BLaER1 (cell line): ENCODE measurements around the gene CAPN3.
"Not testable (repeated sequence)": the region's sequence is repeated elsewhere in the genome, so short reads cannot be mapped to it uniquely, and the experiment has no call there.

Source experiments
- H3K27ac ChIP-seq: shearing (Covaris generic); formaldehyde crosslinking; 2 replicates; pipeline ENCODE4 v1.8.1; 2022
- H3K27me3 ChIP-seq: shearing (Covaris generic); formaldehyde crosslinking; 2 replicates; pipeline ENCODE4 v1.8.1; 2022
- H3K36me3 ChIP-seq: shearing (Covaris generic); formaldehyde crosslinking; 2 replicates; pipeline ENCODE4 v1.8.1; 2022
- H3K4me1 ChIP-seq: shearing (Covaris generic); formaldehyde crosslinking; 2 replicates; pipeline ENCODE4 v1.8.1; 2022
- H3K4me2 ChIP-seq: shearing (Covaris generic); formaldehyde crosslinking; 2 replicates; pipeline ENCODE4 v1.8.1; 2022
- H3K4me3 ChIP-seq: shearing (Covaris generic); formaldehyde crosslinking; 2 replicates; pipeline ENCODE4 v1.8.1; 2022
- H3K9ac ChIP-seq: shearing (Covaris generic); formaldehyde crosslinking; 2 replicates; pipeline ENCODE4 v1.8.1; 2022
- H3K9me3 ChIP-seq: shearing (Covaris generic); formaldehyde crosslinking; 2 replicates; pipeline ENCODE4 v1.8.1; 2022
- H4K20me1 ChIP-seq: shearing (Covaris generic); formaldehyde crosslinking; 2 replicates; pipeline ENCODE4 v1.8.1; 2022
- Cebpa-rat ChIP-seq: shearing (Covaris generic); IDR thresholded peaks from 2 replicates; pipeline ENCODE4 v1.8.1; 2022

The CAPN3 gene

DNA sequence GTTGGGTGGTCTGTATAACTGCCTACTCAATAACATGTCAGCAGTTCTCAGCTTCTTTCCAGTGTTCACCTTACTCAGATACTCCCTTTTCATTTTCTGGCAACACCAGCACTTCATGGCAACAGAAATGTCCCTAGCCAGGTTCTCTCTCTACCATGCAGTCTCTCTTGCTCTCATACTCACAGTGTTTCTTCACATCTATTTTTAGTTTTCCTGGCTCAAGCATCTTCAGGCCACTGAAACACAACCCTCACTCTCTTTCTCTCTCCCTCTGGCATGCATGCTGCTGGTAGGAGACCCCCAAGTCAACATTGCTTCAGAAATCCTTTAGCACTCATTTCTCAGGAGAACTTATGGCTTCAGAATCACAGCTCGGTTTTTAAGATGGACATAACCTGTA, at the start of gene CAPN3:
TSS of gene CAPN3 (plus strand) at position 253 of the 400 bp plus-strand sequence. CDS start 305 bp downstream, outside the sequence.
- Histone ChIP-seq H3K36me3 (peaks cover 17% of the 10 kb centered on the region; the same call in 1 of the 2 replicates), H3K4me1 (no peaks in the 10 kb centered on the region), H3K27me3 (no peaks in the 10 kb centered on the region), H3K27ac (no peak within 1 kb of the TSS), H3K4me3 (no peak within 1 kb of the TSS), H3K9me3 (no peaks in the 10 kb centered on the region), H3K9ac (no peak within 1 kb of the TSS), H3K4me2 (no peak within 1 kb of the TSS), H4K20me1 (no peaks in the 10 kb centered on the region)
- no peak for TF ChIP-seq Cebpa-rat

GRCh38 chr15:42313463-42313862, 45.8 kb upstream of the CAPN3 start:
- H3K27ac ChIP-seq = no peak overlapping the region
- no peaks in the 10 kb centered on the region for H3K27me3 ChIP-seq
- H3K4me3 ChIP-seq = no peak overlapping the region
- no peak for TF ChIP-seq Cebpa-rat
- no peaks in the 10 kb centered on the region for H3K4me1 ChIP-seq
- peaks cover 37% of the 10 kb centered on the region for H3K36me3 ChIP-seq
- H3K9me3 ChIP-seq = no peaks in the 10 kb centered on the region
- no peak overlapping the region for H3K4me2 ChIP-seq
- H3K9ac ChIP-seq = no peak overlapping the region
- H4K20me1 ChIP-seq = no peaks in the 10 kb centered on the region

DNA sequence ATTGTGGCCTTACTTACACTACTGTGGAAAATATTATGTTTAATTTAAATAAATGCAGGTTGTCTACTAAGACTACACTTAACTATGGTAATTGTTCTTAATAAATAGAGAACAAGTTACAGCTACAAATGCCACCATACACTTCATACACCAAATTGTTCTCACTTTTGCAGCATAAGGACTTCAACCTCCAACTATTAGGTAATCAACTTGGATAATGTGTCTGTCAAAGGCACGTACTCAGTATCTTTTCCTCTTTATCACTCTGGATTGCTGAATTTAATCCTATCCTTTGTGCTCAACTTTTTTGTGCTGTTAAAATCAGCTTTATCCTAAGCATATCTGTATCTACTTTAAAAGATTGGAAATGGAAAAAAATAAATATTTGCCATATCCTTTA, 44.5 kb upstream of the CAPN3 start:
- no peak overlapping the region for H3K9ac ChIP-seq
- no peaks in the 10 kb centered on the region for H3K27me3 ChIP-seq
- H3K4me2 ChIP-seq = no peak overlapping the region
- H3K4me3 ChIP-seq = no peak overlapping the region
- H3K36me3 ChIP-seq = peaks cover 23% of the 10 kb centered on the region
- H3K9me3 ChIP-seq = no peaks in the 10 kb centered on the region
- TF ChIP-seq Cebpa-rat = no peak
- no peaks in the 10 kb centered on the region for H4K20me1 ChIP-seq
- H3K27ac ChIP-seq = no peak overlapping the region
- H3K4me1 ChIP-seq = no peaks in the 10 kb centered on the region

GRCh38 chr15:42315521-42315920, 43.8 kb upstream of the CAPN3 start:
- TF ChIP-seq Cebpa-rat = no peak
- no peaks in the 10 kb centered on the region for H4K20me1 ChIP-seq
- no peak overlapping the region for H3K4me2 ChIP-seq
- no peaks in the 10 kb centered on the region for H3K27me3 ChIP-seq
- no peak overlapping the region for H3K4me3 ChIP-seq
- no peaks in the 10 kb centered on the region for H3K9me3 ChIP-seq
- H3K36me3 ChIP-seq = peaks cover 16% of the 10 kb centered on the region
- H3K27ac ChIP-seq = no peak overlapping the region
- no peak overlapping the region for H3K9ac ChIP-seq
- H3K4me1 ChIP-seq = no peaks in the 10 kb centered on the region

GRCh38 chr15:42316282-42316805, 43.0 kb upstream of the CAPN3 start:
- not testable (repeated sequence) for H3K9ac ChIP-seq, H4K20me1 ChIP-seq, H3K27me3 ChIP-seq, H3K27ac ChIP-seq, H3K4me1 ChIP-seq, H3K4me3 ChIP-seq, H3K4me2 ChIP-seq, H3K9me3 ChIP-seq
- H3K36me3 ChIP-seq = peaks cover 11% of the 10 kb centered on the region

- Histone ChIP-seq H3K27me3 (no peaks in the 10 kb centered on the region), H3K27ac (no peak overlapping the region), H3K36me3 (peaks cover 29% of the 10 kb centered on the region), H3K4me3 (no peak overlapping the region), H4K20me1 (no peaks in the 10 kb centered on the region), H3K9ac (no peak overlapping the region), H3K9me3 (no peaks in the 10 kb centered on the region), H3K4me2 (no peak overlapping the region), H3K4me1 (no peaks in the 10 kb centered on the region)
- TF ChIP-seq Cebpa-rat = no peak
Measured at GRCh38 chr15:42319206-42319605, 40.1 kb upstream of the CAPN3 start.

DNA sequence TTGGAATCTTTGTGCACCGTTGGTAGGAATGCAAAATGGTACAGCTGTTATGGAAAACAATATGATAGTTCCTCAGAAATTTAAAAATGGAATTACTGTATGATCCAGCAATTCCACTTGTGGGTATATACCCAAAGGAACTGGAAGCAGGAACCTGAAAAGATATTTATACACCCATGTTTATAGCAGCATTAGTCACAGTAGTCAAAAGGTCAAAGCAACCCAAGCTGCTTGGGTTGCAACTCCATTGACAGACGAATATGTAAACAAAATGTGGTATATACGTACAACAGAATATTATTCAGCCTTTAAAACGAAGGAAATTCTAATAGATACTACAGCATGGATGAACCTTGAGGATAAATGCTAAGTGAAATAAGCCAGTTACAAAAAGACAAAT, 35.0 kb upstream of the CAPN3 start:
- Histone ChIP-seq H3K4me1 (no peaks in the 10 kb centered on the region), H4K20me1 (no peaks in the 10 kb centered on the region), H3K9ac (no peak overlapping the region), H3K9me3 (no peaks in the 10 kb centered on the region), H3K27ac (no peak overlapping the region), H3K27me3 (no peaks in the 10 kb centered on the region), H3K4me3 (no peak overlapping the region), H3K36me3 (peaks cover 64% of the 10 kb centered on the region), H3K4me2 (no peak overlapping the region)
- TF ChIP-seq Cebpa-rat = no peak

DNA sequence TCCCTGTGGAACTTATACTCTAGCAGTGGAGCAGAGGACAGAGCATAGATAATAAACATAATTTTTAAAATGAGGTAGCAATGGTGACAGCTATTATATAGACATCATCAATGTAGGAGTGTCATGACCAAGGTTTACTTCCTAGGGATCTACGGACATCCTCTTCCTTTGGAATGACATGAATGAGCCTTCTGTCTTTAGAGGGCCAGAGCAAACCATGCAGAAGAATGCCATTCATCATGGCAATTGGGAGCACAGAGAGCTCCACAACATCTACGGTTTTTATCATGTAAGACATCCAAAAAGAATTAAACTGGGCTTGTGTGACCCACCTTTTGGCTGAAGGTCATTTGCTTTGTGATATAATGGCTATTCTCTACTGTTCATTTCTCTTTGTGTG, 30.1 kb upstream of the CAPN3 start:
- no peak for TF ChIP-seq Cebpa-rat
- Histone ChIP-seq H3K27ac (no peak overlapping the region), H4K20me1 (no peaks in the 10 kb centered on the region), H3K4me1 (no peaks in the 10 kb centered on the region), H3K36me3 (peaks cover 49% of the 10 kb centered on the region), H3K4me2 (no peak overlapping the region), H3K4me3 (no peak overlapping the region), H3K9ac (no peak overlapping the region), H3K27me3 (no peaks in the 10 kb centered on the region), H3K9me3 (peaks cover 3% of the 10 kb centered on the region)

GRCh38 chr15:42329992-42330391, 29.3 kb upstream of the CAPN3 start:
- no peaks in the 10 kb centered on the region for H3K27me3 ChIP-seq
- peaks cover 49% of the 10 kb centered on the region for H3K36me3 ChIP-seq
- TF ChIP-seq Cebpa-rat = no peak
- no peaks in the 10 kb centered on the region for H3K4me1 ChIP-seq
- no peak overlapping the region for H3K4me3 ChIP-seq
- H3K9ac ChIP-seq = no peak overlapping the region
- no peaks in the 10 kb centered on the region for H4K20me1 ChIP-seq
- peaks cover 9% of the 10 kb centered on the region for H3K9me3 ChIP-seq
- H3K4me2 ChIP-seq = no peak overlapping the region
- H3K27ac ChIP-seq = no peak overlapping the region

DNA sequence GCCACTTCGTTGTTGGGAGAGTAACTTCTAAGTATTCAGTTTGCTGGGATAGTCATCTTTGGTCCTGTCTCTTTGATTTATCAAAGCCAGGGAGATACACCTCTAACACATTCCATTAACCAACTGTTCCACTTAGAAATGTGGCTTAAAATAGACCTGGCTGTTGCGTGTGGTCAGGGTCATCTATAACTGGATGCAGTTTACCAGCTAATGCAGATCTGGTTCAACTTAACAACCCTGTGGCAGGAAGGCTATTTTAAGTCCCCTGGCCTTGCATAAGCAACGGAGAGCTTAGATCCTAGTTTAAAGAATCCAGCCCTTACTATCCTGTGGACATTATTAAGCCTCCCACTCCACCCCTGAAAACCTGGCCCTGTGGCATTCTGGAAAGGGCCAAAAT, 28.1 kb upstream of the CAPN3 start:
- Histone ChIP-seq H3K4me2 (no peak overlapping the region), H4K20me1 (no peaks in the 10 kb centered on the region), H3K4me3 (no peak overlapping the region), H3K4me1 (no peaks in the 10 kb centered on the region), H3K9me3 (peaks cover 22% of the 10 kb centered on the region), H3K27ac (no peak overlapping the region), H3K9ac (no peak overlapping the region), H3K36me3 (peaks cover 45% of the 10 kb centered on the region), H3K27me3 (no peaks in the 10 kb centered on the region)
- TF ChIP-seq Cebpa-rat = no peak

DNA sequence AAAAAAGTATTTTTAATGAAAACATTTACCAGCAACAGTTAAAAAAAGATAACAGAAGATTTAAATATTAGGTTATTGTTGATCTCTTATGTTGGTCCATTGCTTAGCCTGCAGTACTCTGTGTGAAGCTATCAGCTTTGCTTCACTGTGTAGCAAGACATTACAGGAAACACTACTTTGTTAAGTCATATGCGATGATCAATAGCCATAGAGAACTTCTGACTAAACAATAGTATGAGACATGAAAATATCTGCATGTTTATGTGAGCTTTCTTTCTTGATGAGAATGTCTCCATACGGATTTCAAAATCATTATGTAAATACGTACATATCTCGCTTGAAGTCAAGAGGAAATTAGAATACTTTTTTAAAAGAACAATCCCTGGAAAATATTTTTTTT, 27.0 kb upstream of the CAPN3 start:
- no peaks in the 10 kb centered on the region for H3K27me3 ChIP-seq
- H3K4me2 ChIP-seq = no peak overlapping the region
- no peak overlapping the region for H3K9ac ChIP-seq
- H3K9me3 ChIP-seq = peaks cover 30% of the 10 kb centered on the region
- H3K27ac ChIP-seq = no peak overlapping the region
- H3K4me1 ChIP-seq = no peaks in the 10 kb centered on the region
- H4K20me1 ChIP-seq = no peaks in the 10 kb centered on the region
- no peak overlapping the region for H3K4me3 ChIP-seq
- H3K36me3 ChIP-seq = peaks cover 34% of the 10 kb centered on the region
- no peak for TF ChIP-seq Cebpa-rat
